Measurements from ENCODE around the gene FRAS1.
"Not testable (repeated sequence)": the region's sequence is repeated elsewhere in the genome, so short reads cannot be mapped to it uniquely, and the experiment has no call there.

Gene FRAS1

DNA sequence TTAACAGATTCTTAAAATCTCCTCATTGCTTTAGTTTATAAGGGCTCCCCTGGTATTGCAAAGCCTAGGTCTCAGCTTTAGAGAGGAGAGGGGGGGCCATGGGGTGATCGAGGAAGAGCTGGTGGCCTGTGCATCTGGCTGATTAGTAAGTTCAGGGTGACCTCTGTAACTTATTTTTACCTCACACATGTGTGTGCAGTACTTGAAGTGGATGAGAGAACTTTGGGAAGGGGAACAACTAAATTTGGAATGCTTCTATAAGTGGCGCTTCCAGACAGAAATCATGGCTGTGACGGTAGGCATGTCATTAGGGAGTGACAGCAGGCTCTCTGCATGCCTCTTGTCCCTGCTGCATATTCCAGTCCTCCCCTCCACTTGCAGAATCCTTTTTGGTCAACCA lies 41.9 kb downstream of the FRAS1 start:
- DNase-seq (ENCODE audit: low read depth in 1 of 2, low spot score in 1 of 2), result no peak

DNA sequence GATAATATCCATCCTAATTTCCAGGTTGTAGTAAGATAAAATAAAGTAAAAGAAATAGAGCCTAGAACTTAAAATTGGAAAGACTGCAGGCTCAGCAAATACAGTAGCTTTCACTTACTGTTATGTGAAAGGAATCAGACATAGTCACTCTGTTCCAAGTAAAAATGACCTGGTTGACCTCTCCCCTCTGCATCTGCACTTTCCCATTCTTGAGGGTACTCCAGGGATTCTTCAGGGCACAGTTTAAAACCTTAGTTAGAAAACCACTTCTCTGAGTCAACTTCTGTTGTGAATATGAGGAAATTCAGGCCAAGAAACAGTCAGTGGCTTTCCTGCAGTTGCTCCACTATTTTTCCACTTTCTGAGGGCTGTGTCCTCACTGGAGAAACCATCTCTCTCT lies 42.9 kb downstream of the FRAS1 start:
- DNase-seq (ENCODE audit: low read depth in 1 of 2, low spot score in 1 of 2), result no peak

GRCh38 chr4:78119698-78120097 lies 62.6 kb downstream of the FRAS1 start:
- DNase-seq (ENCODE audit: low read depth in 1 of 2, low spot score in 1 of 2), result no peak

- no peak for DNase-seq (ENCODE audit: low read depth in 1 of 2, low spot score in 1 of 2)
Measured at GRCh38 chr4:78120144-78120880, 63.2 kb downstream of the FRAS1 start.

DNA sequence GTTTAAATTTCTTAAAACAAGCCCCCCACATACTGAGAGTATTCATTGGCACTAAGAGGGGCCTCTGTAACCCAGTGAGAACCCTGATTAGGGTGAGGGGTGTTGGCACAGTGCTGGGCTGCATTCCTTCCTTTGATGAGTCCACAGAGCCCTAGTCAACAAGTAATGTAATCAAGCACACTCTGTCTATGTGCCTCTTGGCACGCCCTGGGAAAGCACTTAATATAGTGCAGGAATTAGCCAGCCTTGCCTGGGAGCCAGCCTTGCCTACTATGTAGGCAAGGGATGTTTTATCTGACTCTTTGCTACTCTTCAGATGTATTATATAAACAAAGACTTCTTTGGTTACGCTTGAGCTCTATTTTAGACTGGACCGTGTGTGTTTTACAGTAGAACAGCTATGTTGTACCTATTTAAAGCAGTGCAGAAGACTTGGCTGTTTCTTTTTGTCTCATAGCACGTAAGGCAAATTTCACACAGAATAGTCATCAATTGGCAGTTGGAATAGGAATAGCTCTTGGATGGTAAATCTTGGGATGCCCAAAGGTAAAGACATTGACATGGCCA lies 64.3 kb downstream of the FRAS1 start:
- DNase-seq (ENCODE audit: low read depth in 1 of 2, low spot score in 1 of 2), result no peak

DNA sequence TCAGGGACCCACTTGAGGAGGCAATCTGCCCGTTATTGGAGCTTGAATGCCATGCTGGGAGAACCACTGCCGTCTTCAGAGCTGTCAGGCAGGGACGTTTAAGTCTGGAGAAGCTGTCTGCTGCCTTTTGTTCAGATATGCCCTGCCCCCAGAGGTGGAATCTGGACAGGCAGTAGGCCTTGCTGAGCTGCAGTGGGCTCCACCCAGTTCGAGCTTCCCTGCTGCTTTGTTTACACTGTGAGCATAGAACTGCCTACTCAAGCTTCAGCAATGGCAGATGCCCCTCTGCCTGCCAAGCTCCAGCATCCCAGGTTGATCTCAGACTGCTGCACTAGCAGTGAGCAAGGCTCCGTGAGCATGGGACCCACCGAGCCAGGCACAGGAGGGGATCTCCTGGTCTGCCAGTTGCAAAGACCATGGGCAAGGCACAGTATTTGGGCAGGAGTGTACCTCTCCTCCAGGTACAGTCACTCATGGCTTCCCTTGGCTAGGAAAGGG lies 68.8 kb downstream of the FRAS1 start:
- DNase-seq (ENCODE audit: low read depth in 1 of 2, low spot score in 1 of 2), result not testable (repeated sequence)

- no peak for DNase-seq (ENCODE audit: low read depth in 1 of 2, low spot score in 1 of 2)
Measured at GRCh38 chr4:78129383-78130108, 72.4 kb downstream of the FRAS1 start.

DNA sequence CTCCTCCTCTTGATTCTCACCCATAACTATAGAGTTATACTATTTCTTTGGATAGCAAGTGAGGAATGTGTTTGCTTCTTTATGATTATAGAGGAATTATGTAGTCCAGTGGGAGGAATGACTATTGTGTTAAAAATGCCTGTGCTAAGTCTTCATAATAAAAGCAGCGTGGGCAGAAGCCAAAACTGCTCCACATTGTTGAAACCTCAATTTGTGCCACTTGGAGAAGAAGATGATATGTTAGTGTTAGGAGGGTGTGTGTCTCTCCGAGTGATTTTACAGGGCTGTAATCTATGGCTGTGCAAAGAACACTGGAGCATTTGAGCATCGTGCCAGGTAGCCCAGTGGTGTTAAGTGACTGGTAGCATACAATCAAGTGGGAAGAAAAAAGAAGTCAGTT lies 74.3 kb downstream of the FRAS1 start:
- no peak for DNase-seq (ENCODE audit: low read depth in 1 of 2, low spot score in 1 of 2)

GRCh38 chr4:78136109-78137081 lies 79.3 kb downstream of the FRAS1 start:
- DNase-seq (ENCODE audit: low read depth in 1 of 2, low spot score in 1 of 2), result no peak

DNA sequence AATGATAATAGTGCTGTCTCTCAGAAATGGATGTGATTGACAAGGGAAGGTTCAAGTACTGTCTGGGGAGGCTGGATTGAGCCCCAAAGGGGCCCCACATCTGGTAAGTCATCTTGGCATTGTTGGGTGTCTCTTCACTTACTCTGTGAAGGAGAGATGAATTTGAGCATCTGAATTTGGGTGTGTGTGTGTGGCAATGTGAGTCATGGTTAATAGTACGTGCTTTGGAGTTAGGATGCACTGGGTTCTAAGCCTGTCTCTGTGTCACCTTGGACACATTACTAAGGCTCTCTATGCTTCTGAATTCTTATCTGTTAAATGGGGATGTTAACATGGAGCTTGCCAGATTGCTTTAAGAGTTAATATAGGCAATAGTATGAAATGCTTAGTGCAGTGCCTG lies 80.4 kb downstream of the FRAS1 start:
- no peak for DNase-seq (ENCODE audit: low read depth in 1 of 2, low spot score in 1 of 2)

- DNase-seq (ENCODE audit: low read depth in 1 of 2, low spot score in 1 of 2), result no peak
Measured at GRCh38 chr4:78138252-78138651, 81.1 kb downstream of the FRAS1 start.

- DNase-seq (ENCODE audit: low read depth in 1 of 2, low spot score in 1 of 2), result no peak
Measured at GRCh38 chr4:78143634-78144033, 86.5 kb downstream of the FRAS1 start.

- DNase-seq (ENCODE audit: low read depth in 1 of 2, low spot score in 1 of 2), result no peak
Measured at GRCh38 chr4:78145008-78145407, 87.9 kb downstream of the FRAS1 start.

DNA sequence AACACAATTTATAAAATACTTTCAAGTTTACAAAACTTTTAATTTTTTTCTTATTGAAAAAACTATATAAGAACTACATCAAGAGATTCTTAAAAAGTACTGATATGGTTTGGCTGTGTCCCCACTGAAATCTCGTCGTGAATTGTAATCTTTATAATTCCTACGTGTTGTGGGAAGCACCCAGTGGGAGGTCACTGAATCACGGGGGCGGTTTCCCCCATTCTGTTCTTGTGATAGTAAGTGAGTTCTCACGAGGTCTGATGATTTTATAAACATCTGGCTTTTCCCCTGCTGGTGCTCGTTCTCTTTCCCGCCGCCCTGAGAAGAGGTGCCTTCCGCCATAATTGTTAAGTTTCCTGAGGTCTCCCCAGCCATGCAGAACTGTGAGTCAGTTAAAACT lies 88.5 kb downstream of the FRAS1 start:
- no peak for DNase-seq (ENCODE audit: low read depth in 1 of 2, low spot score in 1 of 2)

DNA sequence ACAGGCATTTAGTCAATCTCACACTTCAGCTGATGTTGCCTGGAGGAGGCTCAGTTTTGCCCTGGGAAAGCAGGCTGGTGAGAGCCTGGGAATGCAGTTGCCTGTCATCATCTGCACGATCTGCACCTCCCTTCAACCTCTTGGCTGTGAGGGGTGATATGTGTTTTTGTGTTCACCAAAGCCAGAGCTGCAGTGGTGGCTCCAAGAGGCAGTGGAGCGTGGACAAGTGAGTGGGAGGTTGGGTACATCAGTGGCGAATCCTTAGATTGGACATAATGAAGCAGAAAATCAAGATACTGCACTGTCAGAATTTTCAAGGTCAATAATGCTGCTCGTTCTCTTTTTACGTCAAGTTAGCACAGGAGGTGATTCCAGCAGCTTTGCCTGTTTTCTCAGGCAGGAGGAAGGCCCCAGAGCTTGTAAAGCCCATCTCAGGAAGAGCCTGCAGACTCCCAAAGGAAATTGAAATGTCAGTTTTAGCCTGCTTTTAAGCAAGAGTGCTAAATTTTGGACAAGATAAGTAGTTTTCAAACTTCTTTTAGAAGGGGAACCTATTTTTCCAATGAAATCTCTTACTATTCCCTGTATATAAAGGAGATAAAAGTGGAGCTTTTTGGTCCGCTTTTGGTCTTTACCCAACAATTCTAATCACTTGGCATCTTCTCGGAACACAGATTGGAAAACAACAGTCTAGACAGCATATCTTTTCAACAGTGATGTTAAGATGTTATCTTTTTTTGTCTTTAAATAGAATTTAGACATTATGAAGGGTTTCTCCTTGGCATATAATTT lies 92.8 kb downstream of the FRAS1 start:
- no peak for DNase-seq (ENCODE audit: low read depth in 1 of 2, low spot score in 1 of 2)

- no peak for DNase-seq (ENCODE audit: low read depth in 1 of 2, low spot score in 1 of 2)
Measured at GRCh38 chr4:78150543-78150864, 93.4 kb downstream of the FRAS1 start.

GRCh38 chr4:78152795-78153194 lies 95.7 kb downstream of the FRAS1 start:
- DNase-seq (ENCODE audit: low read depth in 1 of 2, low spot score in 1 of 2), result no peak

- no peak for DNase-seq (ENCODE audit: low read depth in 1 of 2, low spot score in 1 of 2)
Measured at GRCh38 chr4:78154972-78155590, 98.0 kb downstream of the FRAS1 start.

GRCh38 chr4:78155616-78156105 lies 98.5 kb downstream of the FRAS1 start:
- DNase-seq (ENCODE audit: low read depth in 1 of 2, low spot score in 1 of 2), result no peak

- no peak for DNase-seq (ENCODE audit: low read depth in 1 of 2, low spot score in 1 of 2)
Measured at GRCh38 chr4:78156520-78156919, 99.4 kb downstream of the FRAS1 start.

Data from stimulated activated CD4-positive, alpha-beta T cell treated with anti-CD3 and anti-CD28 coated beads, Interleukin-15, amount 100 ng/mL, for 1 hour (primary cell).